Measurements from ENCODE around the gene SEMA3C. TPM values are rescaled to one million over a fixed set of nuclear protein-coding genes. Genes with fewer than 3 reads are reported as not detected.

Gene SEMA3C
- total and polyA plus RNA-seq, 5 donors from 2014 or later: 1.2 TPM; not detected in 4

- Mint-ChIP-seq H3K9me3 (peaks cover 0 to 7% (median 4%) of the 10 kb centered on the region in 7 donors), H3K27me3 (no peaks in the 10 kb centered on the region), H3K4me1 (no peaks in the 10 kb centered on the region), H3K27ac (no peak overlapping the region), H3K36me3 (no peaks in the 10 kb centered on the region), H3K4me3 (no peak overlapping the region)
- H3K4me3 ChIP-seq (ENCODE audit: low read depth, low read length): no peak overlapping the region
- no peak for DNase-seq
- no peaks in the 10 kb centered on the region for H3K4me1 ChIP-seq (ENCODE audit: control insufficient read depth, insufficient read depth, low read length, poor library complexity, severe bottlenecking)
- H3K27ac ChIP-seq (ENCODE audit: insufficient read depth, low read length, poor library complexity, severe bottlenecking): no peak overlapping the region
- ATAC-seq (ENCODE audit: low read depth in 2 of 2): no peak
- no peaks in the 10 kb centered on the region for H3K36me3 ChIP-seq (ENCODE audit: control insufficient read depth, insufficient read depth, low read length)
- H3K9me3 ChIP-seq (ENCODE audit: control insufficient read depth in 2 of 2, low read length in 2 of 2): no peaks in the 10 kb centered on the region
- no peaks in the 10 kb centered on the region for H3K27me3 ChIP-seq (ENCODE audit: control insufficient read depth, insufficient read depth, low read length)
Measured at GRCh38 chr7:80950550-80950967, 31.7 kb upstream of the SEMA3C start.

- Mint-ChIP-seq H3K4me3 (no peak overlapping the region), H3K27ac (no peak overlapping the region), H3K27me3 (no peaks in the 10 kb centered on the region), H3K9me3 (peaks cover 0 to 6% (median 3%) of the 10 kb centered on the region in 7 donors), H3K4me1 (no peaks in the 10 kb centered on the region), H3K36me3 (no peaks in the 10 kb centered on the region)
- Histone ChIP-seq H3K4me1 (ENCODE audit: control insufficient read depth, insufficient read depth, low read length, poor library complexity, severe bottlenecking) (no peaks in the 10 kb centered on the region), H3K27me3 (ENCODE audit: control insufficient read depth, insufficient read depth, low read length) (no peaks in the 10 kb centered on the region), H3K9me3 (ENCODE audit: control insufficient read depth in 2 of 2, low read length in 2 of 2) (no peaks in the 10 kb centered on the region), H3K27ac (ENCODE audit: insufficient read depth, low read length, poor library complexity, severe bottlenecking) (no peak overlapping the region), H3K36me3 (ENCODE audit: control insufficient read depth, insufficient read depth, low read length) (no peaks in the 10 kb centered on the region), H3K4me3 (ENCODE audit: low read depth, low read length) (no peak overlapping the region)
- ATAC-seq (ENCODE audit: low read depth in 2 of 2) (no peak), DNase-seq (no peak)
Measured at GRCh38 chr7:80949449-80949848, 30.6 kb upstream of the SEMA3C start.

GRCh38 chr7:80946858-80947257 is 28.0 kb upstream of the SEMA3C start:
- H3K36me3 ChIP-seq (ENCODE audit: control insufficient read depth, insufficient read depth, low read length): no peaks in the 10 kb centered on the region
- no peaks in the 10 kb centered on the region for H3K4me1 ChIP-seq (ENCODE audit: control insufficient read depth, insufficient read depth, low read length, poor library complexity, severe bottlenecking)
- H3K27ac ChIP-seq (ENCODE audit: insufficient read depth, low read length, poor library complexity, severe bottlenecking): no peak overlapping the region
- peaks cover 0 to 7% (median 4%) of the 10 kb centered on the region in 7 donors for H3K9me3 Mint-ChIP-seq
- no peaks in the 10 kb centered on the region for H3K27me3 ChIP-seq (ENCODE audit: control insufficient read depth, insufficient read depth, low read length)
- DNase-seq (no peak), ATAC-seq (ENCODE audit: low read depth in 2 of 2) (no peak)
- no peaks in the 10 kb centered on the region for H3K36me3 Mint-ChIP-seq
- H3K9me3 ChIP-seq (ENCODE audit: control insufficient read depth in 2 of 2, low read length in 2 of 2): no peaks in the 10 kb centered on the region
- no peak overlapping the region for H3K27ac Mint-ChIP-seq
- H3K4me3 ChIP-seq (ENCODE audit: low read depth, low read length): no peak overlapping the region
- H3K4me3 Mint-ChIP-seq: no peak overlapping the region
- H3K4me1 Mint-ChIP-seq: no peaks in the 10 kb centered on the region
- no peaks in the 10 kb centered on the region for H3K27me3 Mint-ChIP-seq

- H3K27me3 ChIP-seq (ENCODE audit: control insufficient read depth, insufficient read depth, low read length): no peaks in the 10 kb centered on the region
- Mint-ChIP-seq H3K4me3 (no peak overlapping the region), H3K27me3 (no peaks in the 10 kb centered on the region), H3K9me3 (peaks cover 0 to 7% (median 4%) of the 10 kb centered on the region in 7 donors), H3K4me1 (no peaks in the 10 kb centered on the region), H3K36me3 (no peaks in the 10 kb centered on the region), H3K27ac (no peak overlapping the region)
- no peaks in the 10 kb centered on the region for H3K36me3 ChIP-seq (ENCODE audit: control insufficient read depth, insufficient read depth, low read length)
- H3K9me3 ChIP-seq (ENCODE audit: control insufficient read depth in 2 of 2, low read length in 2 of 2): no peaks in the 10 kb centered on the region
- ATAC-seq (ENCODE audit: low read depth in 2 of 2) (no peak), DNase-seq (no peak)
- H3K27ac ChIP-seq (ENCODE audit: insufficient read depth, low read length, poor library complexity, severe bottlenecking): no peak overlapping the region
- no peak overlapping the region for H3K4me3 ChIP-seq (ENCODE audit: low read depth, low read length)
- H3K4me1 ChIP-seq (ENCODE audit: control insufficient read depth, insufficient read depth, low read length, poor library complexity, severe bottlenecking): no peaks in the 10 kb centered on the region
Measured at GRCh38 chr7:80945976-80946375, 27.1 kb upstream of the SEMA3C start.

GRCh38 chr7:80943342-80943741 is 24.5 kb upstream of the SEMA3C start:
- Histone ChIP-seq H3K4me3 (ENCODE audit: low read depth, low read length) (no peak overlapping the region), H3K27me3 (ENCODE audit: control insufficient read depth, insufficient read depth, low read length) (no peaks in the 10 kb centered on the region), H3K9me3 (ENCODE audit: control insufficient read depth in 2 of 2, low read length in 2 of 2) (no peaks in the 10 kb centered on the region), H3K27ac (ENCODE audit: insufficient read depth, low read length, poor library complexity, severe bottlenecking) (no peak overlapping the region), H3K4me1 (ENCODE audit: control insufficient read depth, insufficient read depth, low read length, poor library complexity, severe bottlenecking) (no peaks in the 10 kb centered on the region), H3K36me3 (ENCODE audit: control insufficient read depth, insufficient read depth, low read length) (no peaks in the 10 kb centered on the region)
- Mint-ChIP-seq H3K36me3 (no peaks in the 10 kb centered on the region), H3K27me3 (no peaks in the 10 kb centered on the region), H3K4me3 (no peak overlapping the region), H3K9me3 (peaks cover 0 to 12% (median 6%) of the 10 kb centered on the region in 7 donors), H3K4me1 (no peaks in the 10 kb centered on the region), H3K27ac (no peak overlapping the region)
- ATAC-seq (ENCODE audit: low read depth in 2 of 2) (no peak), DNase-seq (no peak)

- no peaks in the 10 kb centered on the region for H3K27me3 ChIP-seq (ENCODE audit: control insufficient read depth, insufficient read depth, low read length)
- no peaks in the 10 kb centered on the region for H3K36me3 ChIP-seq (ENCODE audit: control insufficient read depth, insufficient read depth, low read length)
- no peak overlapping the region for H3K4me3 ChIP-seq (ENCODE audit: low read depth, low read length)
- no peaks in the 10 kb centered on the region for H3K36me3 Mint-ChIP-seq
- H3K4me1 ChIP-seq (ENCODE audit: control insufficient read depth, insufficient read depth, low read length, poor library complexity, severe bottlenecking): no peaks in the 10 kb centered on the region
- no peak for DNase-seq
- H3K9me3 Mint-ChIP-seq: peaks cover 0 to 12% (median 6%) of the 10 kb centered on the region in 7 donors
- H3K4me3 Mint-ChIP-seq: no peak overlapping the region
- no peaks in the 10 kb centered on the region for H3K4me1 Mint-ChIP-seq
- ATAC-seq (ENCODE audit: low read depth in 2 of 2): no peak
- H3K27ac ChIP-seq (ENCODE audit: insufficient read depth, low read length, poor library complexity, severe bottlenecking): no peak overlapping the region
- H3K27ac Mint-ChIP-seq: no peak overlapping the region
- H3K27me3 Mint-ChIP-seq: no peaks in the 10 kb centered on the region
- H3K9me3 ChIP-seq (ENCODE audit: control insufficient read depth in 2 of 2, low read length in 2 of 2): no peaks in the 10 kb centered on the region
Measured at GRCh38 chr7:80942261-80943041, 23.6 kb upstream of the SEMA3C start.

- H3K4me3 ChIP-seq (ENCODE audit: low read depth, low read length): no peak overlapping the region
- Mint-ChIP-seq H3K9me3 (peaks cover 0 to 12% (median 6%) of the 10 kb centered on the region in 7 donors), H3K4me3 (no peak overlapping the region), H3K27me3 (no peaks in the 10 kb centered on the region), H3K27ac (no peak overlapping the region), H3K4me1 (no peaks in the 10 kb centered on the region), H3K36me3 (no peaks in the 10 kb centered on the region)
- no peak overlapping the region for H3K27ac ChIP-seq (ENCODE audit: insufficient read depth, low read length, poor library complexity, severe bottlenecking)
- ATAC-seq (ENCODE audit: low read depth in 2 of 2): no peak
- H3K9me3 ChIP-seq (ENCODE audit: control insufficient read depth in 2 of 2, low read length in 2 of 2): no peaks in the 10 kb centered on the region
- H3K36me3 ChIP-seq (ENCODE audit: control insufficient read depth, insufficient read depth, low read length): no peaks in the 10 kb centered on the region
- H3K4me1 ChIP-seq (ENCODE audit: control insufficient read depth, insufficient read depth, low read length, poor library complexity, severe bottlenecking): no peaks in the 10 kb centered on the region
- no peaks in the 10 kb centered on the region for H3K27me3 ChIP-seq (ENCODE audit: control insufficient read depth, insufficient read depth, low read length)
- DNase-seq: no peak
Measured at GRCh38 chr7:80941208-80941758, 22.4 kb upstream of the SEMA3C start.
